ENCODE data around the gene EVX2. TPM values are rescaled to one million over a fixed set of nuclear protein-coding genes. Genes with fewer than 3 reads are reported as not detected.
A peak's percentile ranks its signal among the peaks of the same experiment; 100 is the strongest.

Gene EVX2
- total and polyA plus RNA-seq, 10 donors, result not detected

GRCh38 chr2:176099159-176099727 lies 15.5 kb upstream of the EVX2 start:
- H3K9me3 ChIP-seq, result peaks cover 0 to 5% (median 0%) of the 10 kb centered on the region in 8 donors
- 7 to 16% (median 10%) methylated on average over 14 to 30 of the region's 30 CpGs for WGBS, 5 donors

GRCh38 chr2:176098366-176099158 lies 14.8 kb upstream of the EVX2 start:
- Histone ChIP-seq H3K27me3 (replicated peaks in 1 of 7) (peaks cover 25 to 100% (median 100%) of the 10 kb centered on the region in 7 donors), H3K4me3 (peak overlapping the region in 1 of 8 donors; percentile 1), H3K27ac (no peak overlapping the region), H3K9me3 (peaks cover 0 to 5% (median 0%) of the 10 kb centered on the region in 8 donors), H3K36me3 (no peaks in the 10 kb centered on the region), H3K4me1 (peaks cover 5 to 47% (median 37%) of the 10 kb centered on the region in 6 donors)
- no peak for DNase-seq
- intact Hi-C loops (cut with DNase I; ENCODE audit: low total_unique reads), result loop anchor here (5.0 kb wide), 1 partner anchor 846 kb away; no protein-coding TSS in a partner anchor
- no peak for TF ChIP-seq POLR2A (IDR thresholded peaks at IDR 0.05)
- 4 to 12% (median 7%) methylated on average over 15 to 35 of the region's 35 CpGs for WGBS, 5 donors

More at GRCh38 chr2:176099159-176099727, 15.5 kb upstream of the EVX2 start:
- intact Hi-C loops (cut with DNase I; ENCODE audit: low total_unique reads), result loop anchor here (5.0 kb wide), 1 partner anchor 847 kb away; no protein-coding TSS in a partner anchor
- Histone ChIP-seq H3K27ac (no peak overlapping the region), H3K27me3 (replicated peaks in 1 of 7) (peaks cover 26 to 100% (median 100%) of the 10 kb centered on the region in 7 donors), H3K36me3 (no peaks in the 10 kb centered on the region), H3K4me3 (no peak overlapping the region), H3K4me1 (peaks cover 7 to 51% (median 40%) of the 10 kb centered on the region in 6 donors)
- TF ChIP-seq, protein P1, sequence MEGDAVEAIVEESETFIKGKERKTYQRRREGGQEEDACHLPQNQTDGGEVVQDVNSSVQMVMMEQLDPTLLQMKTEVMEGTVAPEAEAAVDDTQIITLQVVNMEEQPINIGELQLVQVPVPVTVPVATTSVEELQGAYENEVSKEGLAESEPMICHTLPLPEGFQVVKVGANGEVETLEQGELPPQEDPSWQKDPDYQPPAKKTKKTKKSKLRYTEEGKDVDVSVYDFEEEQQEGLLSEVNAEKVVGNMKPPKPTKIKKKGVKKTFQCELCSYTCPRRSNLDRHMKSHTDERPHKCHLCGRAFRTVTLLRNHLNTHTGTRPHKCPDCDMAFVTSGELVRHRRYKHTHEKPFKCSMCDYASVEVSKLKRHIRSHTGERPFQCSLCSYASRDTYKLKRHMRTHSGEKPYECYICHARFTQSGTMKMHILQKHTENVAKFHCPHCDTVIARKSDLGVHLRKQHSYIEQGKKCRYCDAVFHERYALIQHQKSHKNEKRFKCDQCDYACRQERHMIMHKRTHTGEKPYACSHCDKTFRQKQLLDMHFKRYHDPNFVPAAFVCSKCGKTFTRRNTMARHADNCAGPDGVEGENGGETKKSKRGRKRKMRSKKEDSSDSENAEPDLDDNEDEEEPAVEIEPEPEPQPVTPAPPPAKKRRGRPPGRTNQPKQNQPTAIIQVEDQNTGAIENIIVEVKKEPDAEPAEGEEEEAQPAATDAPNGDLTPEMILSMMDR (IDR thresholded peaks at IDR 0.05 in 8 of 11, conservative IDR thresholded peaks at IDR 0.05 in 3 of 11), result no peak
- TF ChIP-seq POLR2A (IDR thresholded peaks at IDR 0.05) (no peak), POLR2AphosphoS5 (IDR thresholded peaks at IDR 0.05) (no peak)
- DNase-seq, result no peak

- Histone ChIP-seq H3K36me3 (no peaks in the 10 kb centered on the region), H3K9me3 (peaks cover 0 to 5% (median 0%) of the 10 kb centered on the region in 8 donors), H3K4me3 (peak overlapping the region in 4 of 8 donors; percentile 37 to 67 (median 42)), H3K27ac (no peak overlapping the region), H3K27me3 (replicated peaks in 1 of 7) (peaks cover 28 to 100% (median 100%) of the 10 kb centered on the region in 7 donors), H3K4me1 (peaks cover 10 to 54% (median 43%) of the 10 kb centered on the region in 6 donors)
- no peak for DNase-seq
- intact Hi-C loops (cut with DNase I; ENCODE audit: low total_unique reads), result loop anchor here (5.0 kb wide), 1 partner anchor 846 kb away; no protein-coding TSS in a partner anchor
- 3 to 6% (median 4%) methylated on average over 18 of the region's 18 CpGs for WGBS, 5 donors
- TF ChIP-seq POLR2A (IDR thresholded peaks at IDR 0.05) (no peak), POLR2AphosphoS5 (IDR thresholded peaks at IDR 0.05) (no peak)
- TF ChIP-seq, protein P1 (IDR thresholded peaks at IDR 0.05 in 8 of 11, conservative IDR thresholded peaks at IDR 0.05 in 3 of 11), result peak in 3 of 11 experiments; percentile 14 to 38 (median 32)
Measured at GRCh38 chr2:176097820-176098365, 14.1 kb upstream of the EVX2 start.

GRCh38 chr2:176096986-176097819 lies 13.4 kb upstream of the EVX2 start:
- intact Hi-C loops (cut with DNase I; ENCODE audit: low total_unique reads), result loop anchor here (5.0 kb wide), 1 partner anchor 845 kb away; no protein-coding TSS in a partner anchor
- Histone ChIP-seq H3K4me3 (peak overlapping the region; percentile 15 to 67 (median 38)), H3K27me3 (replicated peaks in 1 of 7) (peaks cover 28 to 100% (median 100%) of the 10 kb centered on the region in 7 donors), H3K27ac (no peak overlapping the region), H3K36me3 (no peaks in the 10 kb centered on the region), H3K4me1 (peaks cover 10 to 61% (median 49%) of the 10 kb centered on the region in 6 donors), H3K9me3 (peaks cover 0 to 5% (median 0%) of the 10 kb centered on the region in 8 donors)
- TF ChIP-seq POLR2AphosphoS5 (IDR thresholded peaks at IDR 0.05), result peak in 2 of 3 donors; percentile 44 to 46
- TF ChIP-seq, protein P1 (IDR thresholded peaks at IDR 0.05 in 8 of 11, conservative IDR thresholded peaks at IDR 0.05 in 3 of 11), result peak; percentile 50 to 84 (median 76)
- no peak for TF ChIP-seq POLR2A (IDR thresholded peaks at IDR 0.05)
- peak; percentile 90 for DNase-seq
- 1 to 6% (median 2%) methylated on average over 29 to 45 of the region's 45 CpGs for WGBS, 5 donors
